H1 (cell line): Measurements from ENCODE around the gene CHST10. TPM values are rescaled to one million over a fixed set of nuclear protein-coding genes. Genes with fewer than 3 reads are reported as not detected.

ENCODE experiments used
- CTCF ChIA-PET: fragments of 300-600 bp; sonication (Branson Sonifier 250); formaldehyde crosslinking; loops from one replicate; lab custom pipeline; 2021; ENCODE audit not compliant: partially characterized antibody; lab: Charles Lee
- POLR2A ChIA-PET: fragments of 300-600 bp; sonication (Branson Sonifier 250); formaldehyde crosslinking; loops from one replicate; lab custom pipeline; 2021; ENCODE audit warnings: inconsistent platforms; ENCODE audit not compliant: partially characterized antibody; lab: Charles Lee
- DNase-seq, 2 experiments: peaks; one replicate each; pipeline versions ENCODE4 v3.0.0 to v3.0.0-alpha.2; 2010 to 2022; ENCODE audit warnings: low spot score in 2 of 2, low read depth in 1 of 2, mixed read lengths in 1 of 2
- FAIRE-seq: peaks from 2 replicates; lab custom pipeline; 2011; peaks lifted over from hg19 to GRCh38; lab: Jason Lieb, UNC
- H2AFZ ChIP-seq: 2 replicates; pipeline ENCODE4 v1.8.1; 2012; ENCODE audit warnings: low read length, inconsistent platforms
- H2AK5ac ChIP-seq: 2 replicates; pipeline ENCODE4 v1.6.1; 2013; ENCODE audit warnings: low read depth, low read length
- H2BK120ac ChIP-seq: replicated peaks from 2 replicates; pipeline ENCODE3; 2013; ENCODE audit warnings: low read depth, low read length, inconsistent platforms
- H2BK12ac ChIP-seq: 2 replicates; pipeline ENCODE4 v1.6.1; 2013; ENCODE audit warnings: low read depth, low read length
- H2BK15ac ChIP-seq: 2 replicates; pipeline ENCODE4 v1.6.1; 2013; ENCODE audit warnings: low read length
- H2BK20ac ChIP-seq: 2 replicates; pipeline ENCODE4 v1.6.1; 2013; ENCODE audit warnings: low read length
- H2BK5ac ChIP-seq: 2 replicates; pipeline ENCODE4 v1.6.1; 2013; ENCODE audit warnings: low read depth, low read length
- H3K14ac ChIP-seq: 2 replicates; pipeline ENCODE4 v1.6.1; 2013; ENCODE audit warnings: inconsistent platforms; ENCODE audit not compliant: insufficient read length
- H3K18ac ChIP-seq: 2 replicates; pipeline ENCODE4 v1.6.1; 2013; ENCODE audit warnings: low read length; ENCODE audit errors: extremely low read depth
- H3K23ac ChIP-seq: 2 replicates; pipeline ENCODE4 v1.6.1; 2013; ENCODE audit warnings: inconsistent platforms; ENCODE audit not compliant: insufficient read length
- H3K23me2 ChIP-seq: 2 replicates; pipeline ENCODE4 v1.6.1; 2013; ENCODE audit warnings: low read depth, low read length
- H3K27ac ChIP-seq: 2 replicates; pipeline ENCODE4 v1.6.1; 2011; ENCODE audit warnings: low read depth, low read length, inconsistent platforms
- H3K27me3 ChIP-seq, 4 experiments: replicated peaks in 1 of 4; 1 replicate in 1 of 4; 2 replicates in 3 of 4; pipeline versions ENCODE4 v1.6.1 to v1.8.1; 2011 to 2013; ENCODE audit warnings: low read length in 3 of 4, mild to moderate bottlenecking in 3 of 4, inconsistent platforms in 2 of 4, mixed read lengths in 2 of 4, moderate library complexity in 1 of 4; ENCODE audit not compliant: control insufficient read depth in 3 of 4, insufficient read depth in 3 of 4; ENCODE audit errors: extremely low read depth in 1 of 4
- H3K36me3 ChIP-seq, 4 experiments: 2 replicates each; pipeline versions ENCODE4 v1.6.1 to v1.8.1; 2011 to 2013; ENCODE audit warnings: mild to moderate bottlenecking in 4 of 4, low read length in 3 of 4, moderate library complexity in 2 of 4, control low read depth in 1 of 4, inconsistent platforms in 1 of 4; ENCODE audit not compliant: insufficient read depth in 4 of 4, control insufficient read depth in 2 of 4
- H3K4ac ChIP-seq: replicated peaks from 2 replicates; pipeline ENCODE3; 2013; ENCODE audit warnings: low read length, low read depth, mixed read lengths, inconsistent platforms; ENCODE audit not compliant: insufficient read length
- H3K4me1 ChIP-seq, 4 experiments: replicated peaks in 1 of 4; 1 replicate in 1 of 4; 2 replicates in 3 of 4; pipeline versions ENCODE4 v1.6.1 to v1.8.1; 2011 to 2013; ENCODE audit warnings: low read length in 3 of 4, inconsistent platforms in 2 of 4, mixed read lengths in 1 of 4; ENCODE audit not compliant: insufficient read depth in 4 of 4, control insufficient read depth in 3 of 4
- H3K4me2 ChIP-seq, 2 experiments: 2 replicates each; pipeline versions ENCODE4 v1.6.1 to v1.8.1; 2011 to 2013; ENCODE audit warnings: low read depth in 2 of 2, low read length in 2 of 2, control low read depth in 1 of 2, inconsistent platforms in 1 of 2, mild to moderate bottlenecking in 1 of 2; ENCODE audit not compliant: insufficient read depth in 1 of 2
- H3K4me3 ChIP-seq, 4 experiments: fragments of 200-600, 300-600 bp in 1 of 4; sonication (generic), shearing (Covaris generic), sonication (Bioruptor Twin) in 1 of 4; 2 replicates each; pipeline versions ENCODE4 v1.5.1 to v1.8.1; 2011 to 2016; ENCODE audit warnings: low read length in 4 of 4, low read depth in 3 of 4, control low read depth in 2 of 4, inconsistent platforms in 2 of 4, mild to moderate bottlenecking in 2 of 4, mixed read lengths in 1 of 4, moderate library complexity in 1 of 4; ENCODE audit not compliant: insufficient read depth in 2 of 4; ENCODE audit errors: extremely low read depth in 1 of 4
- H3K56ac ChIP-seq: replicated peaks from 2 replicates; pipeline ENCODE3; 2013; ENCODE audit warnings: low read depth, mild to moderate bottlenecking, mixed read lengths, low read length, inconsistent platforms; ENCODE audit not compliant: insufficient read length
- H3K79me1 ChIP-seq: 2 replicates; pipeline ENCODE4 v1.6.1; 2013; ENCODE audit warnings: low read depth, low read length, control low read depth
- H3K79me2 ChIP-seq, 2 experiments: 2 replicates each; pipeline versions ENCODE4 v1.6.1 to v1.8.1; 2012 to 2013; ENCODE audit warnings: low read length in 2 of 2, mild to moderate bottlenecking in 2 of 2, inconsistent platforms in 1 of 2; ENCODE audit not compliant: insufficient read depth in 2 of 2, control insufficient read depth in 1 of 2
- H3K9ac ChIP-seq, 4 experiments: replicated peaks in 1 of 4; 1 replicate in 1 of 4; 2 replicates in 3 of 4; pipeline versions ENCODE4 v1.6.1 to v1.8.1; 2011 to 2013; ENCODE audit warnings: low read depth in 3 of 4, low read length in 3 of 4, control low read depth in 2 of 4, mild to moderate bottlenecking in 2 of 4, moderate library complexity in 2 of 4, inconsistent platforms in 1 of 4; ENCODE audit errors: extremely low read depth in 1 of 4
- H3K9me3 ChIP-seq, 2 experiments: 2 replicates each; pipeline versions ENCODE4 v1.6.1 to v1.8.1; 2012 to 2013; ENCODE audit warnings: mild to moderate bottlenecking in 2 of 2, moderate library complexity in 2 of 2, control low read depth in 1 of 2, inconsistent platforms in 1 of 2, low read depth in 1 of 2, low read length in 1 of 2, mixed read lengths in 1 of 2; ENCODE audit not compliant: insufficient read depth in 2 of 2
- H4K20me1 ChIP-seq, 2 experiments: replicated peaks in 1 of 2; 2 replicates each; pipeline versions ENCODE3 to v1.8.1; 2011 to 2013; ENCODE audit warnings: inconsistent platforms in 2 of 2, low read length in 2 of 2, mild to moderate bottlenecking in 1 of 2; ENCODE audit not compliant: insufficient read depth in 2 of 2, control insufficient read depth in 1 of 2
- H4K5ac ChIP-seq: 2 replicates; pipeline ENCODE4 v1.6.1; 2013; ENCODE audit warnings: low read length, low read depth, mixed read lengths, inconsistent platforms; ENCODE audit not compliant: insufficient read length
- H4K8ac ChIP-seq: 2 replicates; pipeline ENCODE4 v1.8.0; 2013; ENCODE audit warnings: mild to moderate bottlenecking, moderate library complexity, low read length, inconsistent platforms; ENCODE audit not compliant: insufficient read depth; ENCODE audit errors: extremely low read depth
- H4K91ac ChIP-seq: replicated peaks from 2 replicates; pipeline ENCODE3; 2013; ENCODE audit warnings: low read length, mixed read lengths, inconsistent platforms; ENCODE audit not compliant: insufficient read length
- ATF3 ChIP-seq: IDR thresholded peaks from 2 replicates; pipeline ENCODE4 v1.6.1; 2011; ENCODE audit warnings: low read depth, mild to moderate bottlenecking, low read length; ENCODE audit not compliant: insufficient read depth
- CBX5 ChIP-seq: fragments of 300-800, 300-1000 bp; sonication (generic); IDR thresholded peaks from 2 replicates; pipeline ENCODE4 v1.7.1; 2016; ENCODE audit warnings: antibody characterized with exemption, low read length, low read depth
- CREB1 ChIP-seq: IDR thresholded peaks from 2 replicates; pipeline ENCODE4 v1.6.1; 2012; ENCODE audit warnings: inconsistent platforms
- CTCF ChIP-seq, 3 experiments: IDR thresholded peaks; 1 replicate in 2 of 3; 2 replicates in 1 of 3; pipeline versions ENCODE4 v1.5.1 to v1.6.1; 2011; ENCODE audit warnings: low read length in 3 of 3, mild to moderate bottlenecking in 3 of 3, inconsistent platforms in 2 of 3, low read depth in 1 of 3, moderate library complexity in 1 of 3; ENCODE audit not compliant: insufficient read depth in 1 of 3; ENCODE audit errors: control extremely low read depth in 1 of 3
- MAX ChIP-seq: IDR thresholded peaks from 2 replicates; pipeline ENCODE4 v1.6.1; 2012; ENCODE audit warnings: inconsistent platforms
- RAD21 ChIP-seq, 2 experiments: IDR thresholded peaks in 1 of 2; conservative IDR thresholded peaks in 1 of 2; 2 replicates each; pipeline ENCODE4 v1.6.1; 2011; ENCODE audit warnings: low read depth in 2 of 2, low read length in 2 of 2, improper control_type of control experiment in 1 of 2, inconsistent platforms in 1 of 2, mild to moderate bottlenecking in 1 of 2, moderate library complexity in 1 of 2
- RBBP5 ChIP-seq: IDR thresholded peaks from 2 replicates; pipeline ENCODE4 v1.7.1; 2012; ENCODE audit warnings: low read depth, mild to moderate bottlenecking, inconsistent platforms, low read length, moderate library complexity, borderline replicate concordance
- RNF2 ChIP-seq: fragments of 200-900, 300-1000 bp; sonication (generic); IDR thresholded peaks from 2 replicates; pipeline ENCODE4 v1.7.1; 2016; ENCODE audit warnings: borderline replicate concordance, low read depth, mild to moderate bottlenecking, antibody characterized with exemption, low read length; ENCODE audit not compliant: poor library complexity, severe bottlenecking; ENCODE audit errors: missing control alignments
- SUZ12 ChIP-seq: fragments of 200-600 bp; sonication (generic); IDR thresholded peaks from 2 replicates; pipeline ENCODE4 v1.6.1; 2012; ENCODE audit warnings: mild to moderate bottlenecking, inconsistent platforms, low read length, moderate library complexity, mixed read lengths
- YY1 ChIP-seq: IDR thresholded peaks from 2 replicates; pipeline ENCODE4 v1.6.1; 2011; ENCODE audit warnings: low read depth, mild to moderate bottlenecking, low read length
- WGBS, 2 experiments: shearing (Covaris generic) in 1 of 2; methylation state at CpG; one replicate each; pipeline versions ENCODE4 v1.1.6 to v1.1.7; 2013 to 2015; ENCODE audit warnings: low lambda C conversion rate in 2 of 2, mixed read lengths in 2 of 2, inconsistent platforms in 1 of 2, low coverage in 1 of 2, missing lambda C conversion rate in 1 of 2; ENCODE audit not compliant: insufficient replicate concordance in 2 of 2, insufficient coverage in 1 of 2, insufficient read length in 1 of 2; ENCODE audit errors: extremely low coverage in 1 of 2, missing lambda C conversion rate in 1 of 2; 5-methylcytosine and 5-hydroxymethylcytosine counted together
- polyA plus RNA-seq, 7 experiments: library from polyadenylated mRNA; depleted of rRNA in 3 of 7; stranded (reverse) in 5 of 7; unstranded in 2 of 7; fragments of >200 nt in 5 of 7; fragments of 200-250 nt in 2 of 7; gene quantifications; 1 replicate in 5 of 7; 2 replicates in 1 of 7; 4 replicates in 1 of 7; pipeline versions ENCODE4 v1.2.1 to v1.2.3, GENCODE V29; 2011 to 2013; ENCODE audit warnings: missing spikeins in 2 of 7, mixed read lengths in 2 of 7
- total RNA-seq: library from RNA; stranded (reverse); fragmentation: NEBNext Ultra II Directional; extraction: Animal tissue kit (Norgen Biotek cat#: 25700); gene quantifications from 2 replicates; pipeline ENCODE4 v1.2.1, GENCODE V29; 2021

The CHST10 gene
- total and polyA plus RNA-seq, 2 of the 8 experiments (the other 6 are each of a cell fraction or from before 2014, with no cell fraction given), result 27.3 to 29.1 TPM

- H4K5ac ChIP-seq, result no peak overlapping the region
- no peak overlapping the region for H3K4ac ChIP-seq
- no peak overlapping the region for H3K4me3 ChIP-seq
- no peak overlapping the region for H2BK5ac ChIP-seq
- H3K56ac ChIP-seq, result no peak overlapping the region
- no peak for DNase-seq
- no peak overlapping the region for H2AFZ ChIP-seq
- no peak overlapping the region for H2BK20ac ChIP-seq
- H3K27ac ChIP-seq, result no peak overlapping the region
- CTCF ChIA-PET, result interaction anchor here (9.7 kb wide), 1 partner anchor 144 kb away, joined by 38 read pairs; no protein-coding TSS in a partner anchor
- no peaks in the 10 kb centered on the region for H4K20me1 ChIP-seq
- H3K36me3 ChIP-seq, result peaks cover 7 to 43% (median 16%) of the 10 kb centered on the region in 4 experiments; a peak in 7 of 8 replicates
- no peak overlapping the region for H3K23ac ChIP-seq
- no peak for FAIRE-seq
- no peak overlapping the region for H3K14ac ChIP-seq
- H3K9me3 ChIP-seq, result no peaks in the 10 kb centered on the region
- peaks cover 5 to 47% of the 10 kb centered on the region in 2 experiments; a peak in 3 of 4 replicates for H3K79me2 ChIP-seq
- H3K4me2 ChIP-seq, result no peak overlapping the region
- WGBS, 2 experiments, result 98% methylated on average over 5 of the region's 5 CpGs; no CpG with 5 or more reads in 1 of the 2 experiments
- no peak overlapping the region for H3K9ac ChIP-seq
- H3K4me1 ChIP-seq, result peaks cover 6 to 23% (median 13%) of the 10 kb centered on the region in 4 experiments
- no peak overlapping the region for H3K18ac ChIP-seq
- no peaks in the 10 kb centered on the region for H3K23me2 ChIP-seq
- no peaks in the 10 kb centered on the region for H3K27me3 ChIP-seq
- no peak overlapping the region for H2BK12ac ChIP-seq
- H3K79me1 ChIP-seq, result peaks cover 3% of the 10 kb centered on the region
- H2BK120ac ChIP-seq, result no peak overlapping the region
- H2BK15ac ChIP-seq, result no peak overlapping the region
- no peak overlapping the region for H4K91ac ChIP-seq
- H4K8ac ChIP-seq, result no peak overlapping the region
- H2AK5ac ChIP-seq, result no peak overlapping the region
- POLR2A ChIA-PET, result no interaction called here
- TF ChIP-seq CTCF (IDR thresholded peaks at IDR 0.05; ENCODE audit: control extremely low read depth in 1 of 3, insufficient read depth in 1 of 3, low read depth in 1 of 3, low read length in 3 of 3) (no peak), CREB1 (no peak), RNF2 (no peak), RAD21 (IDR thresholded peaks at IDR 0.05 in 1 of 2, conservative IDR thresholded peaks at IDR 0.05 in 1 of 2; ENCODE audit: low read depth in 2 of 2, low read length in 2 of 2) (no peak), YY1 (no peak), CBX5 (no peak), ATF3 (no peak), MAX (no peak), SUZ12 (no peak), RBBP5 (no peak)
These were observed 11.4 kb downstream of the CHST10 start for GRCh38 chr2:100406120-100406508.
